ENCODE measurements around the gene PLEKHA8.
A peak's percentile ranks its signal among the peaks of the same experiment; 100 is the strongest.

PLEKHA8 gene

GRCh38 chr7:30116771-30117170 is 88.6 kb downstream of the PLEKHA8 start:
- Histone ChIP-seq H3K27ac (no peak overlapping the region), H3K9ac (no peak overlapping the region), H3K27me3 (no peaks in the 10 kb centered on the region), H3K36me3 (peaks cover 24% of the 10 kb centered on the region; the same call in 1 of the 2 replicates), H3K9me3 (peaks cover 38% of the 10 kb centered on the region), H4K20me1 (no peaks in the 10 kb centered on the region), H3K4me1 (peaks cover 8% of the 10 kb centered on the region), H3K4me3 (no peak overlapping the region), H3K4me2 (no peak overlapping the region)
- no peak for TF ChIP-seq Cebpa-rat (IDR thresholded peaks at IDR 0.05)

GRCh38 chr7:30117896-30118295 is 89.7 kb downstream of the PLEKHA8 start:
- Histone ChIP-seq H3K4me1 (peaks cover 8% of the 10 kb centered on the region), H3K36me3 (peaks cover 18% of the 10 kb centered on the region; the same call in 1 of the 2 replicates), H4K20me1 (no peaks in the 10 kb centered on the region), H3K27me3 (no peaks in the 10 kb centered on the region), H3K9me3 (peaks cover 26% of the 10 kb centered on the region), H3K9ac (no peak overlapping the region), H3K4me3 (no peak overlapping the region), H3K4me2 (no peak overlapping the region), H3K27ac (no peak overlapping the region)
- TF ChIP-seq Cebpa-rat (IDR thresholded peaks at IDR 0.05), result no peak

- peaks cover 12% of the 10 kb centered on the region for H3K9me3 ChIP-seq
- peaks cover 16% of the 10 kb centered on the region; the same call in 1 of the 2 replicates for H3K36me3 ChIP-seq
- no peak overlapping the region for H3K9ac ChIP-seq
- TF ChIP-seq Cebpa-rat (IDR thresholded peaks at IDR 0.05), result no peak
- H3K27ac ChIP-seq, result no peak overlapping the region
- no peak overlapping the region for H3K4me3 ChIP-seq
- H3K27me3 ChIP-seq, result no peaks in the 10 kb centered on the region
- H4K20me1 ChIP-seq, result no peaks in the 10 kb centered on the region
- H3K4me1 ChIP-seq, result peaks cover 8% of the 10 kb centered on the region
- no peak overlapping the region for H3K4me2 ChIP-seq
These were observed 91.8 kb downstream of the PLEKHA8 start for GRCh38 chr7:30119890-30120577.

- peak overlapping the region; percentile 95 for H3K4me3 ChIP-seq
- peak overlapping the region; percentile 100 for H3K4me2 ChIP-seq
- H3K27me3 ChIP-seq, result peaks cover 33% of the 10 kb centered on the region
- H4K20me1 ChIP-seq, result peaks cover 23% of the 10 kb centered on the region
- no peaks in the 10 kb centered on the region for H3K9me3 ChIP-seq
- H3K9ac ChIP-seq, result peak overlapping the region; percentile 77
- H3K4me1 ChIP-seq, result peaks cover 2% of the 10 kb centered on the region; the same call in 1 of the 2 replicates
- H3K27ac ChIP-seq, result no peak overlapping the region
- TF ChIP-seq Cebpa-rat (IDR thresholded peaks at IDR 0.05), result no peak
- H3K36me3 ChIP-seq, result peaks cover 9% of the 10 kb centered on the region
These were observed 105.8 kb downstream of the PLEKHA8 start for GRCh38 chr7:30133736-30134610.

- no peak for TF ChIP-seq Cebpa-rat (IDR thresholded peaks at IDR 0.05)
- peak within 1 kb of the TSS; percentile 100 for H3K4me2 ChIP-seq
- no peaks in the 10 kb centered on the region for H3K4me1 ChIP-seq
- peaks cover 33% of the 10 kb centered on the region for H3K27me3 ChIP-seq
- H3K36me3 ChIP-seq, result peaks cover 4% of the 10 kb centered on the region; the same call in 1 of the 2 replicates
- H3K9ac ChIP-seq, result peak within 1 kb of the TSS; percentile 77
- H3K27ac ChIP-seq, result peak within 1 kb of the TSS; percentile 35; the same call in 1 of the 2 replicates
- H3K9me3 ChIP-seq, result no peaks in the 10 kb centered on the region
- H3K4me3 ChIP-seq, result peak within 1 kb of the TSS; percentile 95
- H4K20me1 ChIP-seq, result peaks cover 23% of the 10 kb centered on the region
These were observed 106.5 kb downstream of the PLEKHA8 start, which contains the start of gene MTURN for GRCh38 chr7:30134611-30135300. Gene MTURN, plus strand, starts transcription at chr7:30134986. Its CDS starts 151 bp downstream, at chr7:30135137.

- no peak for TF ChIP-seq Cebpa-rat (IDR thresholded peaks at IDR 0.05)
- Histone ChIP-seq H3K4me3 (peak overlapping the region; percentile 95), H3K9me3 (no peaks in the 10 kb centered on the region), H4K20me1 (peaks cover 23% of the 10 kb centered on the region), H3K36me3 (no peaks in the 10 kb centered on the region), H3K27ac (peak overlapping the region; percentile 35; the same call in 1 of the 2 replicates), H3K27me3 (peaks cover 33% of the 10 kb centered on the region), H3K9ac (peak overlapping the region; percentile 77), H3K4me2 (peak overlapping the region; percentile 100), H3K4me1 (no peaks in the 10 kb centered on the region)
These were observed 107.3 kb downstream of the PLEKHA8 start for GRCh38 chr7:30135301-30136116.

- H3K36me3 ChIP-seq, result no peaks in the 10 kb centered on the region
- peaks cover 3% of the 10 kb centered on the region; the same call in 1 of the 2 replicates for H3K4me1 ChIP-seq
- H3K9me3 ChIP-seq, result no peaks in the 10 kb centered on the region
- H4K20me1 ChIP-seq, result peaks cover 23% of the 10 kb centered on the region
- no peak overlapping the region for H3K27ac ChIP-seq
- H3K9ac ChIP-seq, result peak overlapping the region; percentile 77
- H3K4me2 ChIP-seq, result peak overlapping the region; percentile 100
- H3K4me3 ChIP-seq, result peak overlapping the region; percentile 95
- TF ChIP-seq Cebpa-rat (IDR thresholded peaks at IDR 0.05), result no peak
- peaks cover 33% of the 10 kb centered on the region for H3K27me3 ChIP-seq
These were observed 108.0 kb downstream of the PLEKHA8 start for GRCh38 chr7:30136117-30136731.

- H3K4me2 ChIP-seq, result peak overlapping the region; percentile 100; the same call in 1 of the 2 replicates
- TF ChIP-seq Cebpa-rat (IDR thresholded peaks at IDR 0.05), result no peak
- no peak overlapping the region for H3K27ac ChIP-seq
- peaks cover 9% of the 10 kb centered on the region for H3K4me1 ChIP-seq
- H4K20me1 ChIP-seq, result peaks cover 23% of the 10 kb centered on the region
- H3K9ac ChIP-seq, result no peak overlapping the region
- no peak overlapping the region for H3K4me3 ChIP-seq
- H3K36me3 ChIP-seq, result no peaks in the 10 kb centered on the region
- peaks cover 33% of the 10 kb centered on the region for H3K27me3 ChIP-seq
- H3K9me3 ChIP-seq, result no peaks in the 10 kb centered on the region
These were observed 108.7 kb downstream of the PLEKHA8 start for GRCh38 chr7:30136743-30137485.

All from BLaER1 (cell line).